T-helper 2 cell treated with Interferon-gamma antibody and Interleukin-4, amounts not matched to agents 5 μg/mL and 100 μg/mL, for 36 hours (primary cell): ENCODE data around the gene SLC13A2.

ENCODE experiments used
- DNase-seq: peaks from one replicate; pipeline ENCODE4 v3.0.0; 2021; ENCODE audit warnings: low spot score
- H3K27ac Mint-ChIP-seq: one replicate; pipeline ENCODE4 v1.8.0; 2021; ENCODE audit warnings: mild to moderate bottlenecking, mixed read lengths
- H3K27me3 Mint-ChIP-seq: one replicate; pipeline ENCODE4 v1.8.0; 2021; ENCODE audit warnings: low read depth, mixed read lengths
- H3K36me3 Mint-ChIP-seq: one replicate; pipeline ENCODE4 v1.8.0; 2021; ENCODE audit warnings: low read depth, mixed read lengths
- H3K4me1 Mint-ChIP-seq: one replicate; pipeline ENCODE4 v1.8.0; 2021; ENCODE audit warnings: low read depth, mixed read lengths
- H3K4me3 Mint-ChIP-seq: one replicate; pipeline ENCODE4 v1.8.0; 2022; ENCODE audit warnings: mild to moderate bottlenecking, moderate library complexity, mixed read lengths
- H3K9me3 Mint-ChIP-seq: one replicate; pipeline ENCODE4 v1.8.0; 2021; ENCODE audit warnings: mixed read lengths

SLC13A2 gene

DNA sequence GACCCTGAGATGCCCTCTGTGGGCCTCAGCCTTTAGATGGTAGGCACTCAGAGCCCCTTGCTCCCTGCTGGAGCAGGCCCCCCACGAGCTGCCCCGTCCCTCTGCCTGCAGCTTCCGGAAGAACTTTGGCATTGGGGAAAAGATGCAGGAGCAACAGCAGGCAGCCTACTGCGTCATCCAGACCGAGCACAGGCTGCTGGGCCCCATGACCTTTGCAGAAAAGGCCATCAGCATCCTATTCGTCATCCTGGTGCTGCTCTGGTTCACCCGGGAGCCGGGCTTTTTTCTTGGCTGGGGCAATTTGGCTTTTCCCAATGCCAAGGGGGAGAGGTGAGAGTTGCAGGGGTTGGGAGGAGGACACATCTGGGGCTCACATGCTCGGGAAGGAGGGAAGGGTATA is 20.0 kb downstream of the SLC13A2 start:
- no peak overlapping the region for H3K27ac Mint-ChIP-seq
- no peak overlapping the region for H3K4me3 Mint-ChIP-seq
- H3K36me3 Mint-ChIP-seq = no peaks in the 10 kb centered on the region
- no peaks in the 10 kb centered on the region for H3K4me1 Mint-ChIP-seq
- no peak for DNase-seq
- H3K9me3 Mint-ChIP-seq = no peaks in the 10 kb centered on the region
- peaks cover 3% of the 10 kb centered on the region for H3K27me3 Mint-ChIP-seq

DNA sequence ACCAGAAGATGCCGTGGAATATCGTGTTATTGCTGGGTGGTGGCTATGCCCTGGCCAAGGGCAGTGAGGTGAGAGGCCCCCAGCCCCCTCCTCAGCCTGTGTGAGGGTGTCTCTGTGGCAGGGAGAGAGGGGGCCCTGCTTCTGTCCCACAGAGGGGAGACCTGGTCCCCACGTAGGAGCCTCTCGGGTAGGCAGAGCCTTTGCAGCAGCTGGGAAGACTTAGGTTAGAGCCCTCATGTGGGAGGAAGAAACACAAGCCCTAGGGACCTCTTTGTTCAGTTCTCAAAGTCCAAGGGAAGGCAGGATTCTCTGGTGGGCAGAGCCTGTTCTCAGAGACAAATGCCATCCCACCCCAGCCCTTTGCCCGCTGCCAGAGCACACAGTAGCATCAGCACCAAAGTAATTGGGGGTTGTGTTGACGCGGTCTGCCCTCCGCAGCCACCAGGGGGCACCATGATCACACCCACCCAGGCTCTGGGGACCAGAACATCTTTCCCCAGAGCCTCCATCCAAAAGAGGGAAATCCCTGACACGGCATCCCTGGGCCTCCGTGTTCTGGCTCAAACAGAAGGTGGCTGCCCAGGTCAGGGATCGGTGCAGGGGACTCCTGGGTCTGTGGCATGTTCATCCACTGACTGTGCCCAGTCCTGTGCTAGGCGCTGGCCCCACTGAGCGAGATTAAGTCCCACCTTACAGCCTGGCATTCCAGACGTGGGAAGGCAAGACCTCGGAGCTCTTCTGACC is 21.2 kb downstream of the SLC13A2 start:
- H3K4me1 Mint-ChIP-seq = no peaks in the 10 kb centered on the region
- H3K36me3 Mint-ChIP-seq = no peaks in the 10 kb centered on the region
- no peaks in the 10 kb centered on the region for H3K9me3 Mint-ChIP-seq
- no peak overlapping the region for H3K27ac Mint-ChIP-seq
- H3K4me3 Mint-ChIP-seq = no peak overlapping the region
- H3K27me3 Mint-ChIP-seq = peaks cover 3% of the 10 kb centered on the region
- peak; percentile 56 for DNase-seq

DNA sequence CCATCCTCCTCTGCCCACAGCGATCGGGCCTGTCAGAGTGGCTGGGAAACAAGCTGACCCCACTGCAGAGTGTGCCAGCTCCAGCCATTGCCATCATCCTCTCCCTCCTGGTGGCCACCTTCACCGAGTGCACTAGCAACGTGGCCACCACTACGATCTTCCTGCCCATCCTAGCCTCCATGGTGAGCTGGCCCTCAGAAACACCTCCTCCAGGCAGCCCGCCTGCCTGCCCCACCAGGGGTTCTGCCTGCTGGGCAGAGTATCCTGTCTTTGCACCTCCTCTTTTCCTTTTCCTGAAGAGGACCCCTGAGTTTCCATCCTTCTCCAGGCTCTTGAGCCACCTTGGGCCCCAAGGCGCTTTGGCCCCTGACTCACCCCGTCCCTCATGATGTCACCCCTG is 22.2 kb downstream of the SLC13A2 start:
- H3K4me1 Mint-ChIP-seq = no peaks in the 10 kb centered on the region
- H3K9me3 Mint-ChIP-seq = no peaks in the 10 kb centered on the region
- no peak for DNase-seq
- H3K27ac Mint-ChIP-seq = no peak overlapping the region
- no peak overlapping the region for H3K4me3 Mint-ChIP-seq
- H3K36me3 Mint-ChIP-seq = no peaks in the 10 kb centered on the region
- peaks cover 3% of the 10 kb centered on the region for H3K27me3 Mint-ChIP-seq

DNA sequence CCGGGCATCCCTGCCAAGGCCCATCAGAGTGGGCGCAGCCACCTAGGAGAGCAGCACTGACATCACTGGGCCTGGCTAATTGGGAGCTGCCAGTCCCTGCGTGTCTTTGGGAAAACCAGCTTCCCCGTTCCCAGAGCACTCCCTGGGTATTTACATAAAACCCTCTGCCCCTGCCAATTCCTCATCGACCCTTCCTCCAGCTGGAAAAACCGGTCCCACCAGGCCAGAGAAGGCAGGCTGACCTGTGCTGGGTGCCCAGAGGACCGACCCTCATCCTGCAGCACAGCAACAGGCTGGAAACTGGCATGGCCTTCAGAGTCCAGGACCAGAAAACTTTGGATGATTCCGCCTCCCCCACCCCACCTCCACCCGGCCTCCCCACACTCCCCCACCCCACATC is 24.5 kb downstream of the SLC13A2 start:
- Mint-ChIP-seq H3K9me3 (no peaks in the 10 kb centered on the region), H3K36me3 (no peaks in the 10 kb centered on the region), H3K27me3 (no peaks in the 10 kb centered on the region), H3K4me1 (no peaks in the 10 kb centered on the region), H3K4me3 (no peak overlapping the region), H3K27ac (no peak overlapping the region)
- DNase-seq = no peak

DNA sequence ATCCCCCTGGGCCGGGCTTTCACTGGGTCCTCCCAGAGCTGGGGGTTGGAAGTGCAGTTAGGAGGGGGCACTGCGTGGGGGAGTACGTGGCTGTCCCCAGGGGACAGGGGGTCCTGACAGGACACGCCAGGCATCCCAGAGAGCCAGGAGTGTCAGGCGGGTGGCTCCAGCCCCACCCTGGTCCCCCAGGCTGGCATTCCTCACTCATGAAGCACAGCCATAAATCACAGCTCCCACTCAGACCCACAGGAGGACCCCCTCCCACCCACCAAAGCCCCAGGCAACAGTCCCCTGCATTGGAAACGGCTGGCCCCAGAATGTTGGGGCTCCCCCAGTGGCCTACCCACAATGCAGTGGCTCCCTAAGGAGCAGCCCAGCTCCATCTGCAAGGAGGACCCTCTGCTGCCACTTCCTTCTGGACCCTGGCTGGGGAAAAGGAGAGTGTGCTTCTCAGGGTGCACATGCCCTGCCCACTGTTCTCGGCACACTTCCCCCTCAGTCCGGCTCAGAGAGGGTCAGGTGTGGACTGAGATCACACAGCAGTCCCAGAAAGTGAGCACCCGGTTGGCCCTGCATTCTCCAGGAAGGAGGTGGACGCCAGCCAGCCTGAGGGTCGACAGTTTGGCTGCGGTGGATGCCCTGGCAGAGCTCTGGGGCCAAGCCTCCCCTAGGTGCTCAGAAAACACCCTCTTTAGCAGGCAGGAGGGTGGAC is 25.4 kb downstream of the SLC13A2 start:
- no peaks in the 10 kb centered on the region for H3K4me1 Mint-ChIP-seq
- H3K36me3 Mint-ChIP-seq = no peaks in the 10 kb centered on the region
- H3K27me3 Mint-ChIP-seq = peaks cover 1% of the 10 kb centered on the region
- no peak for DNase-seq
- H3K4me3 Mint-ChIP-seq = no peak overlapping the region
- H3K9me3 Mint-ChIP-seq = no peaks in the 10 kb centered on the region
- no peak overlapping the region for H3K27ac Mint-ChIP-seq

DNA sequence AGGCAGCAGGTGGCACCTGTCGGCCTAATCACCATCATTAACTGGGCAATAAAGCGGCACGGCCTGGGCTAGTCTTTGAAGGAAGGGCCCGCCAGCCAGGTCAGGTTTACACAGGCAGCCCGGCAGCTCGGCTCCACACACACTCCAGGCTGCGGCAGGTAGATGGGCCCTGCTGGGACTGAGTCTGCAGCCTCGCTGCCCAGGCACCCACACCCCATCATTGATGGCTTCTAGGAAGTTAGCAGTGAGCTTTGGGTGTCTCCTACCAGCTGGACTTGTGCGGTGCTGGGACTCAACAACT is 25.9 kb downstream of the SLC13A2 start:
- DNase-seq = no peak
- Mint-ChIP-seq H3K27ac (no peak overlapping the region), H3K4me3 (no peak overlapping the region), H3K9me3 (no peaks in the 10 kb centered on the region), H3K36me3 (no peaks in the 10 kb centered on the region), H3K4me1 (no peaks in the 10 kb centered on the region), H3K27me3 (peaks cover 6% of the 10 kb centered on the region)

DNA sequence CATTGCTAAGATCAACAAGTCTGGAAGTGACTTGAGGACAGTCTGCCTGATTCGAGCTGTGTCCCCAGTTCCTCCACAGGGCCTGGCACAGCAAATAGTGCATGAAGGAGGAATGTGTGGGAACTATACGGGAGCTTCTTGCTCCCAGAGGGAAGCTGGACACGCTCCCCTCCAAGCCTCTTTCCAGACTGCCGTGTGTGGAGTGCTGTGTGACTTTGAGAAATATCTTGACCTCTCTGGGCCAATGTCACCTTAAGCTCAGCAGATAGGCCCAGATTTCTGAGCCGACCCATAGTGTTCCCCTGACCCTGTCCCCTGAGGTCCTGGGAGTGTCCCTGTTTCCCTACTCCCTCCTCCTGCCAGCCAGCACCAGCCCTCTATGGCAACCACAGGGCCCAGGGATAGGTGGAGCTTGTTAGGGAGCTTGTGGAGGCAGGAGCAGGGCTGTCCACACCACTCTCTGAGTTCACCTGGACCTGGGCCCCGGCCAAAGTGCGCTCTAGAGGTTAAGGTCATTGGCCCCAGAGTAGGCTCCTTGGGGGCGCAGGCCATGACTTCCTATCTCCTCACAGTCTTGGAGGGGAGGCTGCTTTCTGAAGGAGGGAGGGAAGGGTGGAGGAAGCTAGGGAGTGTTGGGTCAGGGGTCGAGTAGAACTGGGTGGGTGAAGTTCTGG is 26.4 kb downstream of the SLC13A2 start:
- Mint-ChIP-seq H3K36me3 (no peaks in the 10 kb centered on the region), H3K9me3 (no peaks in the 10 kb centered on the region), H3K4me3 (no peak overlapping the region), H3K27me3 (peaks cover 6% of the 10 kb centered on the region), H3K27ac (no peak overlapping the region), H3K4me1 (no peaks in the 10 kb centered on the region)
- DNase-seq = no peak

DNA sequence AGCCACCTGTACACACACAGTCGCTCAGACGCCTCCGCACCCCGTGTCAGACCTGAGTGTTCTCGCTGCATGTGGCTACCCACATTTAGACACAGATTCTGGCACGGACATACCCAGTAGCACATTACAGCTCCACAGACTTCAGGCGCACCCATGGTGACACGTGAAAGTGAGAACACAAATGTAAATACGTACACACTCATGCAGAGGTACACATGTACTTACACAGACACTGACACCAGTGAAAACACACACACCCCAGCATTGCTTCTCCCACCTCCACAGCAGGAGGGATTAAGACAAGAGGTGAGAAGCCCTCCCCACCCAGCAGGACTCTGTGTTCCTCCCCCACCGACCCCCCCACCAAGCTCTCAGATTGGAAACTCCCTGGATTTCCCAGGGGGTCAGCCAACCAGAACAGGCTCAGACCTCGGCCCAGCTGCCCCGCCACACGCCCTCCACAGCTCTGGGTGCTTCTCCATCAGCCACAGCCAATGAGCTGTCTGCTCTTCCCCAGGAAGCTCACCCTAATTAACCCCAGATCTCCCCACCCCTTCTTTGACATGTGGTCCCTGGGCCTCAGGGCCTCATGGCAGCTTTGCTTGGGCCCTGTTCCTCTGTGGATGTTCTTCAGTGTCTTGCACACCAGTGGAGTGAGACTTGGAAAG is 27.4 kb downstream of the SLC13A2 start:
- no peaks in the 10 kb centered on the region for H3K9me3 Mint-ChIP-seq
- no peaks in the 10 kb centered on the region for H3K4me1 Mint-ChIP-seq
- peaks cover 8% of the 10 kb centered on the region for H3K27me3 Mint-ChIP-seq
- no peak for DNase-seq
- H3K27ac Mint-ChIP-seq = no peak overlapping the region
- no peaks in the 10 kb centered on the region for H3K36me3 Mint-ChIP-seq
- no peak overlapping the region for H3K4me3 Mint-ChIP-seq

DNA sequence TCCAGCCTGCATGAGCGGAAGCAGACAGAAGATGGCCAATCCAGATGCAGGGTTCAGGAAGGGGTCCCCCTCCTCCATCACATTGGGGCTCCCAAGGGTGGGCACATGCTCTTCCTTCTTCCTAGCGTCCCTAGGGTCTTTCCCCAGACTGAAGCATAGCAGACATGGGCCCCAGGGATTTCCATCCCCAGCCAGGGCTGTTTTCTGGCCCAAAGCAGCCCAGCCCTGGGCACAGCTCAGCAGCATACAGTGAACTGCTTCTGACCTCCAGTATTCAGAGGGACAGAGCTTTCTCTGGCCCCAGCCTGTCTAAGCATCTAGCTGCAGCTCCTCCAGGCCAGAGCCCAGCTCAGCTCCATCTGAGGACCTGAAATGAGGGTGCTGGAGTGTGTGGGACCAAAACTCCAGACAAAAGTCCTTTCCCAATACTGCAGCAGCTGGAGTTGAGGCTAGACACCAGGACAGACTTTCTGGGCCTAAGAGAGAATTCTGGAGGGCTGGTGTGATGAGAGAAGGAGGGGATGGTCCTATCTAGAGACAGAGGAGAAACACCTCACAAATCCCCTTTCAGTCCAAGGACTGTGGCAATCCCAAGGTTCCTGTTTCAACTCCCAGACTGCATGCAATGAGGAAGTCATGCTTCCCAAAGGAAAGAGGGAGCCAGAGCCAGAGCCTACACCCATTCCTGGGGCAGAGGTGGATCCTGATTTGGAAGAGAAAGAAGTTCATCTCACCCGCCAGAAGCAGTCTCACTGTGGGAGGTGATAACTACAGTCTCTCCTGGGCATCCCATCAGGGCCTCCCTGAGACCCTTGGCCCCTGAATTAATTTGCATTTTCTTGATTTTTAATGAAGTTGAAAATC is 28.2 kb downstream of the SLC13A2 start:
- Mint-ChIP-seq H3K4me1 (no peaks in the 10 kb centered on the region), H3K27ac (no peak overlapping the region), H3K9me3 (no peaks in the 10 kb centered on the region), H3K36me3 (no peaks in the 10 kb centered on the region), H3K4me3 (no peak overlapping the region), H3K27me3 (peaks cover 8% of the 10 kb centered on the region)
- DNase-seq = no peak

DNA sequence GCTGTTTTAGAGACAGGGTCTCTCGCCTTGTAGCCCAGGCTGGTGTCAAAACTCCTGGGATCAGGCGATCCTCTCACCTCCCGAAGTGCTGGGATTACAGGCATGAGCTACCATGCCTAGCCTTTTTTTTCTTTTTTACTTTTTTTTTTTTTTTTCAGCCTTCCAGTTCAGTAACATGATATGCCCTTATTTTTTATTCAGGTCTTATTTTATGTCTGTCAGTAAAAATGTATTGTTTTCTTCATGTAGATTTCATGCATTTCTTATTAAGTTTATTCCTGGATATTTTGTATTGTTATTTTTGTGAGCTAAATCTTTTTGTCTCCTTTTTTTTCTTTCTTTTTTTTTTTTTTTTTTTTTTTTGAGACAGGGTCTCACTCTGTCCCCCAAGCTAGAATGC is 30.0 kb downstream of the SLC13A2 start:
- DNase-seq = no peak
- Mint-ChIP-seq H3K27ac (no peak overlapping the region), H3K4me3 (no peak overlapping the region), H3K36me3 (no peaks in the 10 kb centered on the region), H3K4me1 (no peaks in the 10 kb centered on the region), H3K9me3 (no peaks in the 10 kb centered on the region), H3K27me3 (peaks cover 12% of the 10 kb centered on the region)

DNA sequence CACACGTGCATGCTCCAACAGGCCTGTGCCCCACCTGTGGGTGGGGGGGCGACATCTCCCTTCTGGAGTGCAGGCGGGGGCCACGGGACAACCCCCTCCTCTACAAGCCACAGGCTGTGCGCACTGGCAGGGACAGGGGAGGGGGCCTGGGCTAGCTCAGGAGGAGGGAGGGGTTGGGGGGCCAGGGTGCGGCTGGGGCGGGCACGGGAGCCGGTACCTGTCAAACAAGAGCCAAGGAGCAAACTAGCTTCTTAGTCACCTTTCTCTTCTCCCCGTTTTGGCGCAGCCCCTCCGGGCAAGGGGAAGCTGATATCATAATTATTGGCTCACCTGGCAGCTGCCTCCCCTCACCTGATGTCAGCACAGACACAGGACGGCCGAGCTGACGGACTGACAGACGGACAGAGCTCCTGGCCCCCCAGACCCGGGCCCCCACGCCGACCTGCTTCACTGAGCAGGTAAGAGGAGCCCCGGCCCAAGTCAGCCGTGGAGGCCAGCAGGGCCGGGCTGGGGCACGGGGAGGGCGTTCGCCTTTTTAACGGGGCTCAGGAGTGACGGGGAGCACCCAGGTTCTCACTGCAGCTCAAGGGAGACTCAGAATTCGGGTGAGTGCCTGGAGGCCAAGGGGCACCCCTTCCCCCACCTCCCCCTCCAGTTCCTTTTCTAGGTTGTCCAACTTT is 32.7 kb downstream of the SLC13A2 start, which contains the start of gene FOXN1:
Gene FOXN1, plus strand, starts transcription at position 363 of the 680 bp plus-strand sequence. CDS start 17,622 bp downstream, outside the sequence.
- H3K4me3 Mint-ChIP-seq = no peak within 1 kb of the TSS
- peaks cover 16% of the 10 kb centered on the region for H3K27me3 Mint-ChIP-seq
- no peak for DNase-seq
- no peaks in the 10 kb centered on the region for H3K9me3 Mint-ChIP-seq
- H3K27ac Mint-ChIP-seq = no peak within 1 kb of the TSS
- no peaks in the 10 kb centered on the region for H3K36me3 Mint-ChIP-seq
- H3K4me1 Mint-ChIP-seq = no peaks in the 10 kb centered on the region

DNA sequence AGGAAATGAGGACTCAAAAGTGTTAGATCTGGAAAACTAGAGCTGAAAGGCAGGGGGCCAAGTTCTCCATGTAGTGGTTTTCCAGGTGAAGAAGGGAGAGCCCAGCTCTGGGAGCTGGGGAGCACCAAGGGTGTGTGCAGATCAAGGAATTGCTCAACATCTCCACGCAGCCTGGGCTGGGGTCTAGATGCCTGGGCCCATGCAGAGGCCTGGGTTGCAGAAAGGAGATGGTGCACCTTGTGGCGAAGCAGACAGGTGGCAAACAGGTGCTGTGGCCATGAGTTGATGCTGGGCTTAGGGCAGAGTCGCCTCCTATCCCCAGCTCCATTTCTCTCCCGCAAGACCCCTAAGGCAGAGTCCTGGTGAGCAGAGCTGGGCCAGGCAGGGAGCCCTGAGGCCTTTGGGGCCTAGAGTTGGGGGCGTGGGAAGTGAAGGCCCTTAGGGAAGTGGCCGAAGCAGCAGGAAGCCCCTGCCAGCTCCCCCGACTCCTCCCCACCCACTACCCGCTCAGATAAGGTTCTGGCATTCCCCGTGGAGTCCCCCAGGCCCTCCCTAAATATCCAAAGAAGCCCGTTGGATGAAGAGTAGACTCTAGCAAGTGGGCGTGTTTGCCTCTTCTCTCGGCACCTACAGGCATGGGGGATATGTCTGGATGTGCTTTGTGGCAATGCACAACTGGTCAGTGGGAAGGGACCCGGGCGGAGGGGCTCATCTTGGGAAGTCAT is 33.5 kb downstream of the SLC13A2 start:
- Mint-ChIP-seq H3K4me3 (no peak overlapping the region), H3K27ac (no peak overlapping the region), H3K4me1 (no peaks in the 10 kb centered on the region), H3K9me3 (no peaks in the 10 kb centered on the region), H3K36me3 (no peaks in the 10 kb centered on the region), H3K27me3 (peaks cover 16% of the 10 kb centered on the region)
- DNase-seq = no peak
